Activated naive CD4-positive, alpha-beta T cell treated with Interleukin-2 at 50 U/mL for 16 hours (primary cell): ENCODE measurements around the gene TMPRSS5.

Experiments used
- DNase-seq: peaks from one replicate; pipeline ENCODE4 v3.0.0-alpha.2; 2020

The TMPRSS5 gene

DNA sequence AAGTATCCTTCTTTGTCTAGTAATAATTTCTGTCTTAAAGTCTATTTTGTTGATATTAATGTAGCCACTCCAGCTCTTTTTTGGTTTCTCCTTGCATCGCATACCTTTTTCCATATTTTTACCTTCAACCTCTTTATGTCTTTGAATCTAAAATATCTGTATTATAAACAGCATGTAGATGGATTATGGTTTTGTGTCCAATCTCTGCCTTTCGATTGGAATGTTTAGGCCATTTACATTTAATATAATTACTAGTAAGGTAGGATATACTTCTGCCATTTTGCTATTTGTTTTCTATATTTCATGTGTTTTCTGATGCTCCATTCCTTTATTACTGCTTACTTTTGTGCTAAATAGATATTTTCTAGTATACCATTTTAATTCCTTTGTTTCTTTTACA lies 39.5 kb downstream of the TMPRSS5 start:
- no peak for DNase-seq

DNA sequence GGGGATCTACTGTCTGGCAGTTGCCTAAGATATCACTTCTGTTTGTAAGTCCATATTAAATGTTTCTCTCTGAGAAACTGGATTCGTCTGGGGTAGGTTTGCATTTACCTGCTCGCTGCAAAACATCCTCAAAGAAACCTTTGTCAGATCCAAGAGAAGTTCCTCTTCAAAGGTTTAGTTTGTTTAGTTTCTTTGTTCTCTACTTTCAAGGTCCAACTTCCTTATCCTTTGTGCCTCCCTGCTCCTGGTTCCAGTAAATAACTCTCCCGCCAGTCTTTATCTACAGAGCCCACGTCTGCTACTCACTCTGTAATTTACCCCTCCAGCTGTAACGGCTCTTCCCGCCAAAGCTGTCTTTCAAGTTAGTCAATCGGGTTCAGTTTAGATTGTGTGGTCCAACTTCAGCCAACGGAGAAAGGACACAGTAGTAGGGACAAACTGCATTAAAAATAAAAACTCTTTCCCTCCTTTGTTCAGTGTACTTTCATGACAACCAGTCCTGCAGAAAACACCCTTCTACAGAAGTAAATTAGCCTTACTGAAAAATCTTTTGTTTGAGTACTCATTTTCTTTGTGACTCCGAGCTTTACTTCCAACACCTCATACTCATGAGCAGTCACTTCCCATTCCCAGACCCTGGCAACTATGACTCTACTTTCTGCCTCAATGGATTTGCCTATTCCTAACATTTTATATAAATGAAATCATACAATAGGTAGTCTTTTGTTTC lies 41.0 kb downstream of the TMPRSS5 start:
- no peak for DNase-seq

- no peak for DNase-seq
Observed at GRCh38 chr11:113664069-113664980, 41.8 kb downstream of the TMPRSS5 start.

GRCh38 chr11:113663567-113663966 lies 42.5 kb downstream of the TMPRSS5 start:
- DNase-seq = no peak

- no peak for DNase-seq
Observed at GRCh38 chr11:113655771-113656170, 50.3 kb downstream of the TMPRSS5 start.

DNA sequence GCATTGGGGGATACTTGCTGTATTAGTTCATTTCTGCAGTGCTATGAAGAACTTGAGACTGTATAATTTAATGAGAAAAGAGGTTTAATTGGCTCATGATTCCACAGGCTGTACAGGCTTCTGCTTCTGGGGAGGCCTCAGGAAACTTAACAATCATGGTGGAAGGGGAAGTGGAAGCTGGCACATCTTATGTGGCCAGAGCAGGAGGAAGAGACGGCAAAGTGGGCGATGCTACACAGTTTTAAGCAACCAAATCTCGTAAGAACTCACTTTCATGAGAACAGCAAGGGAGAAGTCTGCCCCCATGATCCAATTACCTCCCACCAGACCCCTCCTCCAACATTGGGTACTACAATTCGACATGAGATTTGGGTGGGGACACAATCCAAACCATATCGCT lies 55.1 kb downstream of the TMPRSS5 start:
- DNase-seq = no peak

DNA sequence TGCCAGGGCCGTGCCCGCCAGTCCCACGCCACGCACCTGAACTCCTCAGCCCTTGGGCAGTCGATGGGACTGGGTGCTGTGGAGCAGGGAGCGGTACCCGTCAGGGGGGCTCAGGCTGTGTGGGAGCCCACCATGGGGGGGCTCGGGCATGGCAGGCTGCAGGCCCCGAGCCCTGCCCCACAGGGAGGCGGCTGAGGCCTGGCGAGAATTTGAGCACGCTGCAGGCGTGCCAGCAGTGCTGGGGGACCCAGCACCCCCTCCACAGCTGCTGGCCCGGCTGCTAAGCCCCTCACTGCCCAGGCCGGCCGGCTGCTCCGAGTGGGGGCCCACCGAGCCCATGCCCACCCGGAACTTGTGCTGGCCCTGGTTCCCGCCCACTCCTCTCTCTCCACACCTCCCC lies 56.8 kb downstream of the TMPRSS5 start:
- no peak for DNase-seq

- DNase-seq = no peak
Observed at GRCh38 chr11:113647856-113648255, 58.3 kb downstream of the TMPRSS5 start.

DNA sequence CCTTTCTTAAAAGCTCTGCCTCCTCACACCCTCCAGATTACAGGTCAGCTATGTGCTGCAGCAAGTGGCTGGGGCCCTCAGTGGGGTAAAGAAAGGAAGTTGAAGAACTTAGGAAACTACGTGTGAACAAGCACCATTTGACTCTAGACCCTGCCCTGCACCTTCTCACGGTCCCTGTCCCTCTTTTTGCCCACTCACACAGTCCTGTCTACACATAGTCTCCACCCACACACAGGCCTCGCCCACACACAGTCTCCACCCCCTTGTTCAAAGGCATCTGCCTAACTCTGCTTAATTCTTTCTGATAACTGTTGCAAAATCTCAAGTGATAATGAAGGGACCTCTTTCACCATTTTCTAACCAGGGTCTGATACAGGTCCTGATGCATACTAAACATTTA lies 59.0 kb downstream of the TMPRSS5 start:
- no peak for DNase-seq

DNA sequence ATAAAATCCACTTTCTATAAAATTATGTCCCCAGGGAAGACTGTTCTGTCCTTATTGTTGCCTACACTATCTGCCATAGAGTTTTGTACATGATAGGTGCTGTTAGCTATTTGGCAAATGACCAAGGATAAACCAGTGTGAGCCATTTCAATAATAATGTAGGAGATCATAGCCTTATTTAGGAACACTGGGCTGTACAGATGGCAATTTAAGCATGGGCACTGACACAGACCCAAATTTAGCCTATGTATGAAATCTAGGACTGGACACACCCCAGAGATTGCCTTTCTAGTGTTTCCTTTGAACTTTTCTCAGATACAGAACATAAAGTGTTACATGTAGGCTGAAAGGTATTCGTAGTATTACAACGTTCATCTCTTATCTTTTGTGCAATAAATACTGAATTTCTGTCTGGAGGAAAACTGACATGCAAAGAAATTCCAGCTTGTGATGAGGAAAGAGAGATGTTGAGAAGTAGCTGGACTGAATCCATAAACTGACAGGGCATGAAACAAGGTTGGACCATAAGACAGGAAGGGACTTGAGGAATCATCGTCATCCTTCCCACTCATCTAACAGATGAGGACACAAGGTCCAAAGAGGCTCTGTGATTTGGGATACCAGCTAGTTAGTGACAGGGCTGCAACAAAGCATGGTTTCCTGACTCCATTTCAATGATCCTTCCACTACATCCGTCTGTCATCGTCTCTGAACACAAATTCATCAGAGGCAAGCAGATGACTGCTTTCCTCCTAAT lies 60.3 kb downstream of the TMPRSS5 start:
- DNase-seq = no peak

DNA sequence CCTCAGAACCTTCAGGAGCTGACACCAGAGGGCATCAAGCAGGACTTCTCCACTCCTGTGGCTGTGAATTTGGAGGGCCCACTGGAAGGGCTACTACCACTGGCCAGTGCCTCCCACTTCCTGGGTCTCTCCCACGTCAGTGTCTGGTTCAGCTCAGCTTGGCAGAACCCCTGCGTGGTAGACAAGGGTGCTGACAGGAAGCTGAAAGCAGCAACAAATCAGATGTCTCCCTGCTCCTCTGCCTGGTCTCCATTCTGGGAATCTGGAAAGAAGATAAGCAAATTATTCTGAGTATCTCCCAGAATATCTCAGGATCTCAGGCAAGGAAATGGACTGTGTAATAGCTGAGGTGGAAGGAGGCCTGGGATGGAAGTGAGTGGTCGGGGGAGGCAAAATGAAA lies 61.5 kb downstream of the TMPRSS5 start:
- DNase-seq = no peak

- no peak for DNase-seq
Observed at GRCh38 chr11:113643701-113644100, 62.4 kb downstream of the TMPRSS5 start.

DNA sequence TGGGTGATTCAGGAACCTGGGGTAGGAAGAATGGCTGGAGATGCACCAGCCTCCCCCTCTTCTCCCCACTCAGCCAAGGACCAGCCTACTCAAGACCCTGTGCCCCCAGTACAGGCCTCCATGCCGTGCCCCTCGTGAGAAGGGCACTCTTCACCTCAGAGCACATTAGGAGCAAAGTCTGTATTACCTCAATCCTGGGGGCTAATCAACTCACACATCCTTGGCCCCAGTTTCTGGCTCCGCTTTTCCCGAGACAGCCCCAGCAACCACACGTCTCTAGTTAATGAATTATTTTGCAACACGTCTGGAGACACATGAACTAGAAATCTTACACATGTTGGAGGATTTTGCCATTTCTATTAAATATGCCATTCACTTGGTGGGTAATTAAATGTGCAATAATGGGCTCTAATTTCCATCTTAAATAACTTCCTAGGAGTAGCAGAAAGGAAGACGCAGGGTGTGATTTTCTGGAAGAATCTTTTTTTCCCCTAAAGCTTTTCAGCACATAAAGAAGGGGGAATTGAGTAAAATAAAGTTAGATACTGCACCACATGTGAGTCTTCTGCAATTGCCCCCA lies 63.0 kb downstream of the TMPRSS5 start:
- no peak for DNase-seq

- no peak for DNase-seq
Observed at GRCh38 chr11:113642090-113642489, 64.0 kb downstream of the TMPRSS5 start.

DNA sequence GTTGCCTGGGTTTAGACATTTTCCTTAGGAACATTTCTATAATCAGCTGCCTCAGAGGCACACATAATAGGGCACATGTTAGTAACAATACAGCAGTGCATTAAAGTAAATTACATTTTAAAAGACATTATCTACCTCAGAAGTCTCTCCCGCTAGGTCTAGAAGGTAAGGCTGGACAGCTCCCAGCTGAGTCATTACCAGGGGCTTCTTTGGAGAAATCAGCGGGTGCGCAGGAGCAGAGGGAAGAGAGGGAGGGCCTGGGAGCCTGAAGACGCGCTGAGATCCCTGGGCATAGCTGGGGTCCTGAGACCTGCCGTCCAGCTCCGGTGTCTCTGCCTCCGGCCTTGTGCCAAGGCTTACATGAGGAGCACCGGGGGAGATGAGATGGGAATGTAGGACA lies 67.7 kb downstream of the TMPRSS5 start:
- no peak for DNase-seq

DNA sequence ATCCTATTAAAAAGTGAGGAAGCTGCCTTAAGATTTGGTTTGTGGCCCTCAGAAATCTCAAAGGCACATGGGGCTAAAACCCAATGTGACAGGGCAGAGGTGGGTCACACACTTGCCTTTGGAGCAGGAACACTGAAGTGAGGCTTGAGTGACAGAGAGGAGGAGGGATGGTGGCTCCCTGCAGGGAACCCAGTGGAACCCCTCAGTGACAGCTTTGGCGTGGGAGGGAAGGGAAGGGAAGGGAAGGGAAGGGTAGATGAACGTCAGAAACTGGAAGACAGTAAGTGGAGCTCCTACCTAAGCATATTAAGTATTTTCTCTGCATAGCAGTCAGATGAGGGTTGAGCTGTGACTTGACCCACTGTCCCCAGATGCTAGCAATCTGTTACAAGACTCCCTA lies 68.5 kb downstream of the TMPRSS5 start:
- DNase-seq = no peak
